HG03039 (cell line): Measurements from ENCODE around the gene INHBE.

Experiments
- ATAC-seq: cut with Tn5 transposase; IDR thresholded peaks from one replicate; pipeline ENCODE4 v1.9.1; 2021; ENCODE audit warnings: mild to moderate bottlenecking, moderate library complexity; ENCODE audit not compliant: unreplicated experiment

The INHBE gene

DNA sequence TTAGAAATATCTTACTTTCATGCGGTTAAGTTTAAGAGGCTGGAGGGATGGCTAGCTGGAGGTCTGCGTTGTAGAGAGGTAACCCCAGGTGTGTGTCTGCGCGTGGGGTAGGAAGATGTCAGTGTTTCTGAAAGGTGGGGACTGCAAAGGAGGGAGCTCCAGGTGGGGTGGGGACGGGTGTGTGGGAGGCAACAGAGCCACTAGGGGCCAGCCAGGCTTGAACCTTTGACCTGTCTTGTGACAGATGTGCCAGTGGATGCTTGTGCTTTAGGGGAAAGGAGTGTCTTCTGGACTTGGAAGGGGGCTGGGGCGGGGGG lies 5.3 kb downstream of the INHBE start:
- ATAC-seq = no peak

DNA sequence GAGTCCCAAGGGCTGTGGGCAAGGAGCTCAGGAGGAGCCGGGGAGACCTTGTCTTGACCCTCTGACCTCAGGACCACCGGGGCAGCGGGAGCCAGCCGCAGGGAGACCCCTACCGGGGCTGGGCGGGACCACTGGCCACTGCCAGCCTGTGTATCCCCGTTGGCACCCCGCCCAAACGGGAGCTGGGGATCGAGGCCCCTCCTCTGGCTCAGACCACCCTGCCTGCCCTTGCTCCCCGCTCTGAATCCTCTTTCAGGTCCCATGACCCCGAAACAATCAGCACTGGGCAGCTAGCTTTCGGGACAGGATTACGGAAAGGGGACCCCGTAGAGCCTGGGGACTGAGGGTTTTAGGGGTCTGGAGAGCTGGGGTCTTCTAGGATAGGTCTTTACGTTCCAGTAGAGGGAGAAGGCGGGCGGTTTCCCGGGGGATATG lies 5.8 kb downstream of the INHBE start:
- no peak for ATAC-seq

DNA sequence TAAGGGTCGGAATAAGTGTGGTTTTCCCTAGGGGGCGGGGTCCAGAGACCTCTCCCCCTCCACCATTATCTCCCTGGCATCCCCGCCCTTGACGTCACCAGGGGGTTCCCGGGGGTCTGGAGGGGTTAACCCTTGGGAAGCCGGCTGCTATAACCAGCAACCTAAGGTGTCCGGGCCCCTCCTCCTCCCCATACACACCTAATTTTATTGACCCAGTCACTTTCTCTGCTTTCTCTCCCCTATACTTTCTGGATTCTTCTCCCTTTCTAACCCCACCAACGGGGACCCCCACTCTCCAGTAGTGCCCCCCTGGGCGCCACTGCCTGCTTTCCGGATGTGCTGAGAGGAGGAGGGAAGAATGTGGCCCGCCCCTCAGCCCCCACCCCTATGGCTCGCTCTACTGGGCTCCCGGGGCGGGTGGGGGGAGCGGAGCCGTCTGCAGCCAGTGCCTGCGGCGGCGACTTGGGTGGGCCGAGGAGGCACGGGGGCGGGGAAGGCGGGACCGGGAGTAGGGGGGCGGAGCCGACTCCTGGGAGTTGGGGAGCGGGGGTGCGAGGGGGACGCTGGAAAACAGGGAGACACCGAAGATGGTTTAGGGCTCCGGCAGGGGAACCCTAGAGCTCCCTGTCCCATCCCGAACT lies 6.3 kb downstream of the INHBE start:
- ATAC-seq = no peak

- no peak for ATAC-seq
These were observed 6.8 kb downstream of the INHBE start for GRCh38 chr12:57461917-57462250.

GRCh38 chr12:57462251-57462911 lies 7.3 kb downstream of the INHBE start:
- ATAC-seq = peak; percentile 55

DNA sequence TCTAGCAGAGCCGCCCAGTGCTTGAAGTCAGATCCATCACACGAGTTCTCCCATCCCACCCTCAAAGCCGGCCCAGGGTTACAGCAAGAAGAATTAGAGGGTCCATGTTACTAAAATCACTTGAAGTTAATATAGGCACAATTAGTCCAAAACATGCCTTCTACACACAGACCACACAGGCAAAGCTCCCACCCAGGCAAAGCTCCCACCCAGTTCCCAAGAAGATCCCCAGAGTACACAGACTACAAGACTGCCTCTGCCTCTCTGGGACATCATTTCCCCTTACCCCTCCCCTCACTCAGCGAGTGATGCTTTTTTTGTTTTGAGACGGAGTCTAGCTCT lies 7.8 kb downstream of the INHBE start:
- ATAC-seq = no peak

DNA sequence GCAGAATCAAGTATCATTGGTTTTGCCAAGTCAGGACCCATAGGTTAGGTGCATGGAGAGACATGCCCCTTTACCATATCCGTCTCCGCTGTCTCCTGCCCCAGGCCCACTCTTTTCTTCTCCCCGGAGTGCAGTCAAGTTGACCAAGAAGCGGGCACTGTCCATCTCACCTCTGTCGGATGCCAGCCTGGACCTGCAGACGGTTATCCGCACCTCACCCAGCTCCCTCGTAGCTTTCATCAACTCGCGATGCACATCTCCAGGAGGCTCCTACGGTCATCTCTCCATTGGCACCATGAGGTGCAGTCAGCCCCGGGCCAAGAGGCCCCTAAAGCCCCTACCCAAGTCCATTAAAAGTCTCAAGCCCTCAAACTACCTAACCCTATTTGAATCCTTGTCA lies 9.5 kb downstream of the INHBE start:
- ATAC-seq = no peak

DNA sequence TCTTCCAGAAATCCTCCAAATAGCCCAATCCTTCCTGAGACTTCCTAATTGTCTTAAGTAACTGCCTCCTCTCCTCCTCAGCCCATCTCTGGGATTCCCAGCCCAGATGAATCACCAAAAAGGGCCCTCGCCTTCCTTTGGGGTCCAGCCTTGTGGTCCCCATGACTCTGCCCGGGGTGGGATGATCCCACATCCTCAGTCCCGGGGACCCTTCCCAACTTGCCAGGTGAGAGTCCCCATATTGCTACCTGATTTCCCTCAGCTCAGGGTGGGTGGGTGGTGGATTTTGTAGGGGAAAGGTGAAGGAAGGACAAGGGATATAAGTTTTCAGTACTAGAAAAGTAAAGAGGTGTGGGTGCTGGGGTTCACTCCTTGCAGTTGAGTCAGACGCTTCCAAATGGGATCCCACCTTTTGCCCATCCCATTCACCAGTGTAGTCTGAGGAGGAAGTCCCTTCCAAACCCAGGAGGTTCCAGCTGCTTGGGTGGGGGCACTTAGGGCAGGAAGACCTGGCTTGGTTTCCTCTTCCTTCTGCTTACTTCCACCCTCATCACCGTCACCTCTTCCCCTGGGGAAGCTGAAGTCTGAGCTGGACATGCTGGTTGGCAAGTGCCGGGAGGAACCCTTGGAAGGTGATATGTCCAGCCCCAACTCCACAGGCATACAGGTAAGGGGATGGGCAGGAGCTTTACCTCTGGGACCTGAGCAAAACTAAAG lies 10.1 kb downstream of the INHBE start:
- ATAC-seq = no peak

DNA sequence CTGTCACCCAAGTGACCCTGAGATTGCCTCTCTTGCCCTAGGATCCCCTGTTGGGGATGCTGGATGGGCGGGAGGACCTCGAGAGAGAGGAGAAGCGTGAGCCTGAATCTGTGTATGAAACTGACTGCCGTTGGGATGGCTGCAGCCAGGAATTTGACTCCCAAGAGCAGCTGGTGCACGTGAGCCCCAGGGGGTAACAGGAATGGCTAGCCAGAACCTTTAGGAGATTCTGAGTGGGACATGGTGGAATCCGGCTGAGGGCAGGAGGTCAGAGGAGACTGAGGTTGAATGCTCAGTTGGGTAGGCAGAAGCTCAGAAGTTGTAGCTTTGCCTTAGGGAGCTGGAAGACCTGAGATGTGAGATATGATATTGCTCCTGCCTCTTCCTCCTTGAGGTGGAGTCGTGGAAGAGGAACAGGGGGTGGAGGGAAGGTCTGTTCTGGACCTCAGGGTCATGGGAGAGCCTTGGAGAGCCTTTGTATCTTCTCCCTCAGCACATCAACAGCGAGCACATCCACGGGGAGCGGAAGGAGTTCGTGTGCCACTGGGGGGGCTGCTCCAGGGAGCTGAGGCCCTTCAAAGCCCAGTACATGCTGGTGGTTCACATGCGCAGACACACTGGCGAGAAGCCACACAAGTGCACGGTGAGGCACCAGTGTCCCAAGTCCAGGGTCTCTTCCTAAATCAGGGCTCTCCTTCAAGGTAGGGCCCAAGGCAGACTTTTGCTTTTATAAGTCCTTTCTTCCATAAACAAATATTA lies 10.8 kb downstream of the INHBE start:
- ATAC-seq = no peak

- ATAC-seq = no peak
These were observed 12.2 kb downstream of the INHBE start for GRCh38 chr12:57467212-57467874.

- no peak for ATAC-seq
These were observed 12.8 kb downstream of the INHBE start for GRCh38 chr12:57467915-57468314.

- ATAC-seq = no peak
These were observed 14.4 kb downstream of the INHBE start for GRCh38 chr12:57469296-57470164.

DNA sequence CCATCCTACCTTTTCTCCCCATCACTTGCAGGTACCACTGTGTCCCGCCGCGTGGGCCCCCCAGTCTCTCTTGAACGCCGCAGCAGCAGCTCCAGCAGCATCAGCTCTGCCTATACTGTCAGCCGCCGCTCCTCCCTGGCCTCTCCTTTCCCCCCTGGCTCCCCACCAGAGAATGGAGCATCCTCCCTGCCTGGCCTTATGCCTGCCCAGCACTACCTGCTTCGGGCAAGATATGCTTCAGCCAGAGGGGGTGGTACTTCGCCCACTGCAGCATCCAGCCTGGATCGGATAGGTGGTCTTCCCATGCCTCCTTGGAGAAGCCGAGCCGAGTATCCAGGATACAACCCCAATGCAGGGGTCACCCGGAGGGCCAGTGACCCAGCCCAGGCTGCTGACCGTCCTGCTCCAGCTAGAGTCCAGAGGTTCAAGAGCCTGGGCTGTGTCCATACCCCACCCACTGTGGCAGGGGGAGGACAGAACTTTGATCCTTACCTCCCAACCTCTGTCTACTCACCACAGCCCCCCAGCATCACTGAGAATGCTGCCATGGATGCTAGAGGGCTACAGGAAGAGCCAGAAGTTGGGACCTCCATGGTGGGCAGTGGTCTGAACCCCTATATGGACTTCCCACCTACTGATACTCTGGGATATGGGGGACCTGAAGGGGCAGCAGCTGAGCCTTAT lies 15.3 kb downstream of the INHBE start:
- no peak for ATAC-seq

- no peak for ATAC-seq
These were observed 16.0 kb downstream of the INHBE start for GRCh38 chr12:57470970-57471656.

DNA sequence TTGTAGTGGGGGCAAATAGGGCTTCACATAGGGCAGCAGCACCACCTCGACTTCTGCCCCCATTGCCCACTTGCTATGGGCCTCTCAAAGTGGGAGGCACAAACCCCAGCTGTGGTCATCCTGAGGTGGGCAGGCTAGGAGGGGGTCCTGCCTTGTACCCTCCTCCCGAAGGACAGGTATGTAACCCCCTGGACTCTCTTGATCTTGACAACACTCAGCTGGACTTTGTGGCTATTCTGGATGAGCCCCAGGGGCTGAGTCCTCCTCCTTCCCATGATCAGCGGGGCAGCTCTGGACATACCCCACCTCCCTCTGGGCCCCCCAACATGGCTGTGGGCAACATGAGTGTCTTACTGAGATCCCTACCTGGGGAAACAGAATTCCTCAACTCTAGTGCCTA lies 16.6 kb downstream of the INHBE start:
- no peak for ATAC-seq

- no peak for ATAC-seq
These were observed 17.3 kb downstream of the INHBE start for GRCh38 chr12:57472391-57472790.

DNA sequence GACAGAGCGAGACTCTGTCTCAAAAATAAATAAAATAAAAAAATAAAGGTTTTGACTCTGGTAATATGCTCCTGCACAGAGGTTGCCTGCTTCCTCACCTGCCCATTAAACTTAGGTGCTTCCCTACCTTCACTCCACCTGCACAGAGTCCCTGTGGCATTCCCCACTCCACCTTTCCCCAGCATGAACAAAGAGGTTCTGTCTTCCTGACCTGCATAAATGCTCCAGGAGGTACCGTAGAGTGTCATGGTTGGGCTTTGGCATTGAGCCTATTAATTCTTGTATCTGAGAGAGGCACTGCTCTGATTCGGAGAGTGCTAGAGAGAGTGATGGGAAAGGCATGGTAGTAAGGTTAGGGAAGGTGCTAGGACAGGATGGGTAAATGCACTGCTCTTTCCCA lies 18.3 kb downstream of the INHBE start:
- ATAC-seq = no peak

- ATAC-seq = no peak
These were observed 18.8 kb downstream of the INHBE start for GRCh38 chr12:57473886-57474285.

DNA sequence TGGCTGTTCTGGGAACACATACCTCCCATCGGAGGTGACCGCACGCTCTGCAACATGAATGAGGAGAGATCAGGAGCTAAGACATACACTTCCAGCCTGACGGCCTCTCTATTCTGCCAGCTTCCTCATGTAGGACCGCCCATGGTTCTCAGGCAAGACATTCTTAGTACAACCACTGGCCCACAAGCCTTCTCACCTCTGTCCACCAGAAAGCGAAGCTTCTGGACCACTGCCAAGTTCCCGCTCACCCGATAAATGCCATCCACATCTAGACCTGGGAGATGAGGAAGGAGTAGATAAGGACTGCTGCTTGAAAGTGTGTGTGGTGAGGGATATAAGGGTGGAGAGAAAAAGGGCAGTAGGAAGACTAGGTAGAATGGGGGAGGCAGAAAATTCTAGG lies 19.3 kb downstream of the INHBE start:
- no peak for ATAC-seq
